Neural progenitor cell (in vitro differentiated cells): Measurements from ENCODE around the gene PNPLA5. TPM values are rescaled to one million over a fixed set of nuclear protein-coding genes. Genes with fewer than 3 reads are reported as not detected.

Source experiments
- DNase-seq: peaks from one replicate; pipeline ENCODE4 v3.0.0-alpha.2; 2016; ENCODE audit warnings: low spot score
- H2AFZ ChIP-seq: fragments of 200-600 bp; sonication (generic); replicated peaks from 2 replicates; pipeline ENCODE4 v1.6.1; 2016; ENCODE audit warnings: antibody characterized with exemption
- H3F3A ChIP-seq: fragments of 200-600 bp; sonication (generic); 2 replicates; pipeline ENCODE4 v1.6.1; 2016; ENCODE audit warnings: antibody characterized with exemption, low read depth
- H3K27ac ChIP-seq: fragments of 200-600 bp; sonication (generic); 2 replicates; pipeline ENCODE4 v1.5.1; 2016; ENCODE audit warnings: mild to moderate bottlenecking
- H3K27me3 ChIP-seq: fragments of 200-600 bp; sonication (generic); 2 replicates; pipeline ENCODE4 v1.6.1; 2016; ENCODE audit warnings: mild to moderate bottlenecking, moderate library complexity
- H3K36me3 ChIP-seq: fragments of 200-600 bp; sonication (generic); 2 replicates; pipeline ENCODE4 v1.5.1; 2016
- H3K4me1 ChIP-seq: fragments of 200-600 bp; sonication (generic); 2 replicates; pipeline ENCODE4 v1.6.1; 2016; ENCODE audit warnings: mixed run types
- H3K4me2 ChIP-seq: fragments of 200-600 bp; sonication (generic); 2 replicates; pipeline ENCODE4 v1.6.1; 2016
- H3K4me3 ChIP-seq: fragments of 200-600 bp; sonication (generic); 2 replicates; pipeline ENCODE4 v1.5.1; 2016
- H3K79me2 ChIP-seq: fragments of 200-600 bp; sonication (generic); 2 replicates; pipeline ENCODE4 v1.6.1; 2016; ENCODE audit warnings: low read depth
- H3K9ac ChIP-seq: fragments of 200-600 bp; sonication (generic); 2 replicates; pipeline ENCODE4 v1.6.1; 2016
- H3K9me3 ChIP-seq: fragments of 200-600 bp; sonication (generic); 2 replicates; pipeline ENCODE4 v1.5.1; 2016; ENCODE audit warnings: low read depth
- H4K20me1 ChIP-seq: fragments of 200-600 bp; sonication (generic); 2 replicates; pipeline ENCODE4 v1.6.1; 2016; ENCODE audit warnings: low read depth
- H3K27ac Mint-ChIP-seq: 3 replicates; pipeline ENCODE4 v1.8.0; 2021; ENCODE audit warnings: mixed read lengths
- H3K27me3 Mint-ChIP-seq: 2 replicates; pipeline ENCODE4 v1.8.0; 2022; ENCODE audit warnings: low read depth, mild to moderate bottlenecking, inconsistent platforms, moderate library complexity, mixed read lengths; ENCODE audit not compliant: insufficient read depth
- H3K36me3 Mint-ChIP-seq: 3 replicates; pipeline ENCODE4 v1.8.0; 2021; ENCODE audit warnings: mixed read lengths
- H3K4me1 Mint-ChIP-seq: 3 replicates; pipeline ENCODE4 v1.8.0; 2021; ENCODE audit warnings: mixed read lengths
- H3K4me3 Mint-ChIP-seq: 3 replicates; pipeline ENCODE4 v1.8.0; 2021; ENCODE audit warnings: mild to moderate bottlenecking, moderate library complexity, mixed read lengths
- H3K9me3 Mint-ChIP-seq: 3 replicates; pipeline ENCODE4 v1.8.0; 2020; ENCODE audit warnings: mixed read lengths
- EZH2 ChIP-seq: fragments of 200-600 bp; sonication (generic); IDR thresholded peaks from 2 replicates; pipeline ENCODE4 v1.6.1; 2017; ENCODE audit warnings: antibody characterized with exemption, mild to moderate bottlenecking, moderate library complexity
- EZH2phosphoT487 ChIP-seq: fragments of 200-600 bp; sonication (generic); IDR thresholded peaks from 2 replicates; pipeline ENCODE4 v1.6.1; 2017; ENCODE audit warnings: antibody characterized with exemption
- total RNA-seq: library from RNA; depleted of rRNA; stranded (reverse); fragments of >200 nt; gene quantifications from 2 replicates; pipeline ENCODE4 v1.2.3, GENCODE V29; 2015; ENCODE audit warnings: low replicate concordance
- TF ChIP-seq, protein P1 (sequence below): fragments of 200-600 bp; sonication (generic); IDR thresholded peaks from 2 replicates; pipeline ENCODE4 v1.5.1; 2017; ENCODE audit warnings: antibody characterized with exemption, mild to moderate bottlenecking

Gene PNPLA5
- total RNA-seq, 1 donor from 2014 or later = 0.11 TPM

GRCh38 chr22:43840431-43840830 lies 51.4 kb downstream of the PNPLA5 start:
- H3K27ac ChIP-seq = no peak overlapping the region
- H3K9ac ChIP-seq = no peak overlapping the region
- H3K4me1 Mint-ChIP-seq = peaks cover 3% of the 10 kb centered on the region
- no peaks in the 10 kb centered on the region for H3K36me3 ChIP-seq
- no peak for DNase-seq
- H4K20me1 ChIP-seq = peaks cover 43% of the 10 kb centered on the region
- H3K79me2 ChIP-seq = peaks cover 20% of the 10 kb centered on the region
- no peak overlapping the region for H3K4me3 ChIP-seq
- no peaks in the 10 kb centered on the region for H3F3A ChIP-seq
- H3K4me3 Mint-ChIP-seq = no peak overlapping the region
- H3K27ac Mint-ChIP-seq = no peak overlapping the region
- no peaks in the 10 kb centered on the region for H3K9me3 Mint-ChIP-seq
- H3K4me1 ChIP-seq = no peaks in the 10 kb centered on the region
- no peaks in the 10 kb centered on the region for H3K27me3 ChIP-seq
- no peak overlapping the region for H2AFZ ChIP-seq
- H3K9me3 ChIP-seq = no peaks in the 10 kb centered on the region
- no peak overlapping the region for H3K4me2 ChIP-seq
- TF ChIP-seq, protein P1, sequence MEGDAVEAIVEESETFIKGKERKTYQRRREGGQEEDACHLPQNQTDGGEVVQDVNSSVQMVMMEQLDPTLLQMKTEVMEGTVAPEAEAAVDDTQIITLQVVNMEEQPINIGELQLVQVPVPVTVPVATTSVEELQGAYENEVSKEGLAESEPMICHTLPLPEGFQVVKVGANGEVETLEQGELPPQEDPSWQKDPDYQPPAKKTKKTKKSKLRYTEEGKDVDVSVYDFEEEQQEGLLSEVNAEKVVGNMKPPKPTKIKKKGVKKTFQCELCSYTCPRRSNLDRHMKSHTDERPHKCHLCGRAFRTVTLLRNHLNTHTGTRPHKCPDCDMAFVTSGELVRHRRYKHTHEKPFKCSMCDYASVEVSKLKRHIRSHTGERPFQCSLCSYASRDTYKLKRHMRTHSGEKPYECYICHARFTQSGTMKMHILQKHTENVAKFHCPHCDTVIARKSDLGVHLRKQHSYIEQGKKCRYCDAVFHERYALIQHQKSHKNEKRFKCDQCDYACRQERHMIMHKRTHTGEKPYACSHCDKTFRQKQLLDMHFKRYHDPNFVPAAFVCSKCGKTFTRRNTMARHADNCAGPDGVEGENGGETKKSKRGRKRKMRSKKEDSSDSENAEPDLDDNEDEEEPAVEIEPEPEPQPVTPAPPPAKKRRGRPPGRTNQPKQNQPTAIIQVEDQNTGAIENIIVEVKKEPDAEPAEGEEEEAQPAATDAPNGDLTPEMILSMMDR = no peak
- no peak for TF ChIP-seq EZH2phosphoT487
- TF ChIP-seq EZH2 = no peak
- peaks cover 3% of the 10 kb centered on the region for H3K27me3 Mint-ChIP-seq
- H3K36me3 Mint-ChIP-seq = no peaks in the 10 kb centered on the region

GRCh38 chr22:43839781-43840180 lies 52.0 kb downstream of the PNPLA5 start:
- H4K20me1 ChIP-seq = peaks cover 36% of the 10 kb centered on the region
- Mint-ChIP-seq H3K9me3 (no peaks in the 10 kb centered on the region), H3K27me3 (peaks cover 3% of the 10 kb centered on the region), H3K4me3 (peak overlapping the region; percentile 30), H3K27ac (no peak overlapping the region), H3K36me3 (no peaks in the 10 kb centered on the region), H3K4me1 (peaks cover 6% of the 10 kb centered on the region)
- no peaks in the 10 kb centered on the region for H3K9me3 ChIP-seq
- H3K36me3 ChIP-seq = no peaks in the 10 kb centered on the region
- no peak for TF ChIP-seq EZH2phosphoT487
- H3K9ac ChIP-seq = no peak overlapping the region
- no peak overlapping the region for H2AFZ ChIP-seq
- no peak overlapping the region for H3K4me3 ChIP-seq
- no peaks in the 10 kb centered on the region for H3K4me1 ChIP-seq
- H3F3A ChIP-seq = no peaks in the 10 kb centered on the region
- H3K4me2 ChIP-seq = no peak overlapping the region
- peaks cover 13% of the 10 kb centered on the region for H3K79me2 ChIP-seq
- DNase-seq = no peak
- H3K27me3 ChIP-seq = no peaks in the 10 kb centered on the region
- H3K27ac ChIP-seq = no peak overlapping the region

- H3K36me3 Mint-ChIP-seq = no peaks in the 10 kb centered on the region
- H3K4me1 Mint-ChIP-seq = peaks cover 6% of the 10 kb centered on the region
- H3K4me3 Mint-ChIP-seq = no peak overlapping the region
- peaks cover 3% of the 10 kb centered on the region for H3K27me3 Mint-ChIP-seq
- H3K4me2 ChIP-seq = no peak overlapping the region
- no peak overlapping the region for H3K4me3 ChIP-seq
- H3K27me3 ChIP-seq = no peaks in the 10 kb centered on the region
- H3K27ac ChIP-seq = no peak overlapping the region
- peaks cover 27% of the 10 kb centered on the region for H4K20me1 ChIP-seq
- DNase-seq = no peak
- H3K4me1 ChIP-seq = no peaks in the 10 kb centered on the region
- no peak overlapping the region for H3K27ac Mint-ChIP-seq
- H3K36me3 ChIP-seq = no peaks in the 10 kb centered on the region
- no peak overlapping the region for H3K9ac ChIP-seq
- H3K9me3 Mint-ChIP-seq = no peaks in the 10 kb centered on the region
- no peaks in the 10 kb centered on the region for H3K9me3 ChIP-seq
- no peak overlapping the region for H2AFZ ChIP-seq
- TF ChIP-seq EZH2phosphoT487 (no peak), EZH2 (no peak)
- TF ChIP-seq, protein P1 = no peak
- H3K79me2 ChIP-seq = peaks cover 6% of the 10 kb centered on the region
- H3F3A ChIP-seq = no peaks in the 10 kb centered on the region
These were observed 53.1 kb downstream of the PNPLA5 start for GRCh38 chr22:43838571-43839307.

DNA sequence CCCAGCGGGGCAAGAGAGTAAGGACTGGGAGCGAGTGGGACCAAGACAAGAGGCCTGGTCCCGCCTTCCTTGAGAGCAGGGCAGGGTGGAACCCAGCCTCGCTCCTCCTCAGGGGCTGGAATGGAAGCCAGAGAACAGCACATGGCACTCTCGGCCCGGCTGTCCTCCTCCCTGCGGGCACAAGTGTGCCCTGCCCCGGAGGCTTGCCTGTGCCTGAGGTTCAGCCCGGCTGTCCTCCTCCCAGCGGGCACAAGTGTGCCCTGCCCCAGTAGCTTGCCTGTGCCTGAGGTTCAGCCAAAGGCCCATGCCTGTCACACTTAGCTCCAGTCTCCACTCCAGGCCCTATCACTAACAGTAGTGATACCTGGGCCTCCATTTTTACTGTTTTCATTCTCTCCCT lies 53.7 kb downstream of the PNPLA5 start:
- H3K27me3 Mint-ChIP-seq = peaks cover 3% of the 10 kb centered on the region
- H3K36me3 Mint-ChIP-seq = no peaks in the 10 kb centered on the region
- Histone ChIP-seq H3K4me3 (no peak overlapping the region), H3K36me3 (no peaks in the 10 kb centered on the region), H3K79me2 (no peaks in the 10 kb centered on the region), H3K4me1 (no peaks in the 10 kb centered on the region), H4K20me1 (peaks cover 21% of the 10 kb centered on the region), H3K4me2 (no peak overlapping the region), H2AFZ (no peak overlapping the region), H3K9ac (no peak overlapping the region), H3F3A (no peaks in the 10 kb centered on the region), H3K9me3 (no peaks in the 10 kb centered on the region), H3K27me3 (no peaks in the 10 kb centered on the region), H3K27ac (no peak overlapping the region)
- no peak for DNase-seq
- H3K4me1 Mint-ChIP-seq = peaks cover 6% of the 10 kb centered on the region
- TF ChIP-seq EZH2phosphoT487 = no peak
- no peak for TF ChIP-seq EZH2
- TF ChIP-seq, protein P1 = no peak
- H3K9me3 Mint-ChIP-seq = no peaks in the 10 kb centered on the region
- H3K27ac Mint-ChIP-seq = no peak overlapping the region
- H3K4me3 Mint-ChIP-seq = no peak overlapping the region
